HG02970 (cell line): ENCODE measurements around the gene FOXP1.
"Not testable (repeated sequence)": the region's sequence is repeated elsewhere in the genome, so short reads cannot be mapped to it uniquely, and the experiment has no call there.

Experiments
- ATAC-seq: cut with Tn5 transposase; IDR thresholded peaks from one replicate; pipeline ENCODE4 v1.9.1; 2021; ENCODE audit warnings: mild to moderate bottlenecking, moderate library complexity, moderate number of reproducible peaks; ENCODE audit not compliant: unreplicated experiment, low FRiP score

The FOXP1 gene

GRCh38 chr3:71355862-71356261 lies 227.7 kb downstream of the FOXP1 start:
- ATAC-seq, result no peak

- no peak for ATAC-seq
Observed at GRCh38 chr3:71355037-71355436, 228.5 kb downstream of the FOXP1 start.

GRCh38 chr3:71351403-71352149 lies 232.0 kb downstream of the FOXP1 start:
- ATAC-seq, result no peak

- no peak for ATAC-seq
Observed at GRCh38 chr3:71350998-71351397, 232.5 kb downstream of the FOXP1 start.

GRCh38 chr3:71348831-71349230 lies 234.7 kb downstream of the FOXP1 start:
- ATAC-seq, result no peak

- ATAC-seq, result no peak
Observed at GRCh38 chr3:71348001-71348632, 235.4 kb downstream of the FOXP1 start.

- no peak for ATAC-seq
Observed at GRCh38 chr3:71346061-71346460, 237.5 kb downstream of the FOXP1 start.

GRCh38 chr3:71345429-71346040 lies 238.0 kb downstream of the FOXP1 start:
- no peak for ATAC-seq

- ATAC-seq, result no peak
Observed at GRCh38 chr3:71341721-71342120, 241.8 kb downstream of the FOXP1 start.

- ATAC-seq, result no peak
Observed at GRCh38 chr3:71339049-71339448, 244.5 kb downstream of the FOXP1 start.

- no peak for ATAC-seq
Observed at GRCh38 chr3:71332813-71333212, 250.7 kb downstream of the FOXP1 start.

- no peak for ATAC-seq
Observed at GRCh38 chr3:71330909-71331308, 252.6 kb downstream of the FOXP1 start.

- ATAC-seq, result no peak
Observed at GRCh38 chr3:71330505-71330904, 253.0 kb downstream of the FOXP1 start.

- ATAC-seq, result no peak
Observed at GRCh38 chr3:71329817-71330216, 253.7 kb downstream of the FOXP1 start.

- no peak for ATAC-seq
Observed at GRCh38 chr3:71328926-71329325, 254.6 kb downstream of the FOXP1 start.

- ATAC-seq, result no peak
Observed at GRCh38 chr3:71327936-71328335, 255.6 kb downstream of the FOXP1 start.

GRCh38 chr3:71325715-71326114 lies 257.8 kb downstream of the FOXP1 start:
- no peak for ATAC-seq

GRCh38 chr3:71324224-71324623 lies 259.3 kb downstream of the FOXP1 start:
- not testable (repeated sequence) for ATAC-seq

GRCh38 chr3:71323558-71323957 lies 260.0 kb downstream of the FOXP1 start:
- ATAC-seq, result no peak

GRCh38 chr3:71322154-71322553 lies 261.4 kb downstream of the FOXP1 start:
- ATAC-seq, result no peak

GRCh38 chr3:71319771-71320170 lies 263.8 kb downstream of the FOXP1 start:
- no peak for ATAC-seq

GRCh38 chr3:71318458-71318827 lies 265.1 kb downstream of the FOXP1 start:
- ATAC-seq, result no peak
